Measurements from ENCODE around the gene MARCO.

GRCh38 chr2:118986738-118987137 lies 44.7 kb downstream of the MARCO start:
- TF ChIP-seq, protein P1, sequence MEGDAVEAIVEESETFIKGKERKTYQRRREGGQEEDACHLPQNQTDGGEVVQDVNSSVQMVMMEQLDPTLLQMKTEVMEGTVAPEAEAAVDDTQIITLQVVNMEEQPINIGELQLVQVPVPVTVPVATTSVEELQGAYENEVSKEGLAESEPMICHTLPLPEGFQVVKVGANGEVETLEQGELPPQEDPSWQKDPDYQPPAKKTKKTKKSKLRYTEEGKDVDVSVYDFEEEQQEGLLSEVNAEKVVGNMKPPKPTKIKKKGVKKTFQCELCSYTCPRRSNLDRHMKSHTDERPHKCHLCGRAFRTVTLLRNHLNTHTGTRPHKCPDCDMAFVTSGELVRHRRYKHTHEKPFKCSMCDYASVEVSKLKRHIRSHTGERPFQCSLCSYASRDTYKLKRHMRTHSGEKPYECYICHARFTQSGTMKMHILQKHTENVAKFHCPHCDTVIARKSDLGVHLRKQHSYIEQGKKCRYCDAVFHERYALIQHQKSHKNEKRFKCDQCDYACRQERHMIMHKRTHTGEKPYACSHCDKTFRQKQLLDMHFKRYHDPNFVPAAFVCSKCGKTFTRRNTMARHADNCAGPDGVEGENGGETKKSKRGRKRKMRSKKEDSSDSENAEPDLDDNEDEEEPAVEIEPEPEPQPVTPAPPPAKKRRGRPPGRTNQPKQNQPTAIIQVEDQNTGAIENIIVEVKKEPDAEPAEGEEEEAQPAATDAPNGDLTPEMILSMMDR (conservative IDR thresholded peaks at IDR 0.05): no peak
- no peak for TF ChIP-seq EZH2 (IDR thresholded peaks at IDR 0.05; ENCODE audit: low read depth)

Measured in PC-9 (cell line).